Osteoblast (primary cell): ENCODE measurements around the gene CUX1. TPM values are rescaled to one million over a fixed set of nuclear protein-coding genes. Genes with fewer than 3 reads are reported as not detected.
"Not testable (repeated sequence)": the region's sequence is repeated elsewhere in the genome, so short reads cannot be mapped to it uniquely, and the experiment has no call there.

Experiments used
- DNase-seq: peaks from one replicate; pipeline ENCODE4 v3.0.0; 2011; ENCODE audit warnings: low spot score, mixed read lengths; ENCODE audit not compliant: insufficient read length; ENCODE audit errors: missing footprints
- H2AFZ ChIP-seq: 2 replicates; pipeline ENCODE4 v1.6.0; 2011; ENCODE audit warnings: mild to moderate bottlenecking, low read length
- H3K27ac ChIP-seq: 2 replicates; pipeline ENCODE4 v1.5.1; 2011; ENCODE audit warnings: mild to moderate bottlenecking, low read depth, low read length, moderate library complexity
- H3K27me3 ChIP-seq: 2 replicates; pipeline ENCODE4 v1.6.0; 2012; ENCODE audit warnings: mild to moderate bottlenecking, control low read depth, inconsistent platforms, low read length, moderate library complexity; ENCODE audit not compliant: insufficient read depth
- H3K36me3 ChIP-seq: 2 replicates; pipeline ENCODE4 v1.5.1; 2011; ENCODE audit warnings: mild to moderate bottlenecking, low read length, control low read depth, moderate library complexity; ENCODE audit not compliant: insufficient read depth
- H3K4me1 ChIP-seq: 2 replicates; pipeline ENCODE4 v1.5.1; 2011; ENCODE audit warnings: mild to moderate bottlenecking, low read length, control low read depth, moderate library complexity; ENCODE audit not compliant: insufficient read depth
- H3K4me2 ChIP-seq: 2 replicates; pipeline ENCODE4 v1.6.0; 2011; ENCODE audit warnings: mild to moderate bottlenecking, low read length; ENCODE audit not compliant: insufficient read depth
- H3K4me3 ChIP-seq: fragments of 200-600 bp; sonication (generic); 3 replicates; pipeline ENCODE4 v1.5.1; 2012; ENCODE audit warnings: mild to moderate bottlenecking, low read length, inconsistent platforms; ENCODE audit not compliant: insufficient read depth
- H3K79me2 ChIP-seq: 2 replicates; pipeline ENCODE4 v1.6.0; 2012; ENCODE audit warnings: mild to moderate bottlenecking, low read length, control low read depth, inconsistent platforms; ENCODE audit not compliant: insufficient read depth
- H3K9me3 ChIP-seq: 2 replicates; pipeline ENCODE4 v1.5.1; 2011; ENCODE audit warnings: low read depth, low read length, control low read depth
- H4K20me1 ChIP-seq: 2 replicates; pipeline ENCODE4 v1.6.0; 2012; ENCODE audit warnings: mild to moderate bottlenecking, low read length, control low read depth; ENCODE audit not compliant: insufficient read depth
- total RNA-seq: library from RNA; depleted of rRNA; stranded (reverse); fragments of >200 nt; gene quantifications from 2 replicates; pipeline ENCODE4 v1.2.3, GENCODE V29; 2012
- TF ChIP-seq, protein P1 (sequence below): IDR thresholded peaks from 2 replicates; pipeline ENCODE4 v1.5.1; 2011; ENCODE audit warnings: mild to moderate bottlenecking, low read depth, low read length, moderate library complexity; ENCODE audit errors: extremely low read depth

Gene CUX1
- total RNA-seq, 1 donor: 41.6 TPM

DNA sequence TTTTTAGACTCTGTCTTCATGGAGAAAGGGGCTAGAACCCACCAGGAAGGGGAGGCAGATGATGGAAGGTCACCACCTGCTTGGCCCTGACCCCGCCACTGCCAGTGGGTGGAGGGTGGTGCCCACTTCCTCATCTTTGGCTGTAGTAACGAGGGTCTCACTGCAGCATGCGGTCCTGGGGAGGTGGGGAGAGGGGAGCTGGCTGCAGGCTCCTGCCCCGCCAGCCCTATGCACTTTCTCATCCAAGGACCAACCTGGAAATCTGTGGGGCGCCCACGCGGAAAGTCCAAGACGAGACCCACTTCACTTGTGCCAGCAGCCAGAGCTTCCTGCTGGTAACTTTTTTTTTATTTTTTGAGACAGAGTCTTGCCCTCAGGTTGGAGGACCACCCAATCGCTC is 101.0 kb downstream of the CUX1 start:
- peaks cover 18% of the 10 kb centered on the region for H4K20me1 ChIP-seq
- no peak overlapping the region for H3K4me3 ChIP-seq
- H3K4me2 ChIP-seq: no peak overlapping the region
- H3K36me3 ChIP-seq: peaks cover 27% of the 10 kb centered on the region
- no peak overlapping the region for H3K27ac ChIP-seq
- H3K4me1 ChIP-seq: peaks cover 19% of the 10 kb centered on the region
- TF ChIP-seq, protein P1, sequence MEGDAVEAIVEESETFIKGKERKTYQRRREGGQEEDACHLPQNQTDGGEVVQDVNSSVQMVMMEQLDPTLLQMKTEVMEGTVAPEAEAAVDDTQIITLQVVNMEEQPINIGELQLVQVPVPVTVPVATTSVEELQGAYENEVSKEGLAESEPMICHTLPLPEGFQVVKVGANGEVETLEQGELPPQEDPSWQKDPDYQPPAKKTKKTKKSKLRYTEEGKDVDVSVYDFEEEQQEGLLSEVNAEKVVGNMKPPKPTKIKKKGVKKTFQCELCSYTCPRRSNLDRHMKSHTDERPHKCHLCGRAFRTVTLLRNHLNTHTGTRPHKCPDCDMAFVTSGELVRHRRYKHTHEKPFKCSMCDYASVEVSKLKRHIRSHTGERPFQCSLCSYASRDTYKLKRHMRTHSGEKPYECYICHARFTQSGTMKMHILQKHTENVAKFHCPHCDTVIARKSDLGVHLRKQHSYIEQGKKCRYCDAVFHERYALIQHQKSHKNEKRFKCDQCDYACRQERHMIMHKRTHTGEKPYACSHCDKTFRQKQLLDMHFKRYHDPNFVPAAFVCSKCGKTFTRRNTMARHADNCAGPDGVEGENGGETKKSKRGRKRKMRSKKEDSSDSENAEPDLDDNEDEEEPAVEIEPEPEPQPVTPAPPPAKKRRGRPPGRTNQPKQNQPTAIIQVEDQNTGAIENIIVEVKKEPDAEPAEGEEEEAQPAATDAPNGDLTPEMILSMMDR: no peak
- H3K27me3 ChIP-seq: no peaks in the 10 kb centered on the region
- no peak overlapping the region for H2AFZ ChIP-seq
- no peak for DNase-seq
- H3K79me2 ChIP-seq: peaks cover 37% of the 10 kb centered on the region
- no peaks in the 10 kb centered on the region for H3K9me3 ChIP-seq

GRCh38 chr7:101919363-101920115 is 102.1 kb downstream of the CUX1 start:
- DNase-seq: no peak
- no peaks in the 10 kb centered on the region for H3K27me3 ChIP-seq
- H2AFZ ChIP-seq: no peak overlapping the region
- H3K4me1 ChIP-seq: peaks cover 25% of the 10 kb centered on the region
- H3K9me3 ChIP-seq: no peaks in the 10 kb centered on the region
- TF ChIP-seq, protein P1: no peak
- no peak overlapping the region for H3K4me2 ChIP-seq
- peaks cover 16% of the 10 kb centered on the region for H4K20me1 ChIP-seq
- H3K27ac ChIP-seq: no peak overlapping the region
- peaks cover 27% of the 10 kb centered on the region for H3K36me3 ChIP-seq
- H3K79me2 ChIP-seq: peaks cover 38% of the 10 kb centered on the region
- no peak overlapping the region for H3K4me3 ChIP-seq

GRCh38 chr7:101921061-101921460 is 103.6 kb downstream of the CUX1 start:
- DNase-seq: no peak
- Histone ChIP-seq H3K36me3 (peaks cover 20% of the 10 kb centered on the region), H3K4me3 (no peak overlapping the region), H3K79me2 (peaks cover 38% of the 10 kb centered on the region), H3K27ac (no peak overlapping the region), H3K27me3 (no peaks in the 10 kb centered on the region), H3K9me3 (no peaks in the 10 kb centered on the region), H3K4me1 (peaks cover 28% of the 10 kb centered on the region), H2AFZ (no peak overlapping the region), H4K20me1 (peaks cover 5% of the 10 kb centered on the region), H3K4me2 (no peak overlapping the region)
- TF ChIP-seq, protein P1: no peak

DNA sequence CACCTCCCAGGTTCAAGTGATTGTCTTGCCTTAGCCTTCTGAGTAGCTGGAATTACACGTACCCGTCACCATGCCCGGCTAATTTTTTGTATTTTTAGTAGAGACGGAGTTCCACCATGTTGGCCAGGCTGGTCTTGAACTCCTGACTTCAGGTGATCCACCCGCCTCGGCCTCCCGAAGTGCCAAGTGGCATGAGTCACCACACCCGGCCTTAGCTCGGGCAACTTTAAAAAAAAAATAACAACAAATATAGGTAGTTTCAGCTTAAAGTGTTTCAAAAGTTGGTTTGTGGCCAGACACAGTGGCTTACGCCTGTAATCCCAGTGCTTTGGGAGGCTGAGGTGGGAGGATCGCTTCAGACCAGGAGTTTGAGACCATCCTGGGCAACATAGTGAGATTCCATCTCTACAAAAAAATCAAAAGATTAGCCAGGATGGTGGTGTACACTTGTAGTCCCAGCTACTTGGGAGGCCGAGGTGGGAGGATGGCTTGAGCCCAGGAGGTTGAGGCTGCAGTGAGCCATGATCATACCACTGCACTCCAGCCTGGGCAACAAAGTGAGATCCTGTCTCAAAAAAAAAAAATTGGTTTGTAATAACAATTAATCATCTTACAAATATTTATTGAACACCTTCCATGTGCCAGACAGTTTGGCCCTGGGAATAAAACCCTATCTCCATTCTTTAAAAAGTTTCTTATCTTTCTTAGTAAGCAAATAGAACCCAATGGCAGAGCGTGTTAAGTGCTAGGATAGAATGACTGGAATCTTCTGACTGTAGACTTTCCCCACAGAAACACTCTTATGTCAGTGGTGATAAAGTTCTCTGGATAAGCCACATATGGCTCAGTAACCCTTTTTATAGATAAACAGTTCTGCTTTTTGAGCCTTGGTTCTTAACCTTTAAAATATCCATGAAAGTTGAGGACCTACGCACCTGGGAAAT is 104.4 kb downstream of the CUX1 start:
- Histone ChIP-seq H3K79me2 (peaks cover 38% of the 10 kb centered on the region), H3K36me3 (peaks cover 14% of the 10 kb centered on the region), H3K27ac (peak overlapping the region; percentile 94), H3K4me1 (peaks cover 28% of the 10 kb centered on the region)
- H3K4me2 ChIP-seq, H3K27me3 ChIP-seq, H3K9me3 ChIP-seq, H3K4me3 ChIP-seq, H2AFZ ChIP-seq, H4K20me1 ChIP-seq: not testable (repeated sequence)
- peak; percentile 95 for DNase-seq
